ENCODE data around the gene UPK1A. TPM values are rescaled to one million over a fixed set of nuclear protein-coding genes. Genes with fewer than 3 reads are reported as not detected.

UPK1A gene
- total RNA-seq, 1 experiment from 2014 or later, result not detected

GRCh38 chr19:35704218-35704617 lies 37.9 kb downstream of the UPK1A start, which contains the start of gene ZBTB32:
ZBTB32 (plus strand) TSS chr19:35704558; CDS start chr19:35714627, 10,069 bp downstream.
- Histone ChIP-seq H3K27ac (ENCODE audit: low read depth, low read length, poor library complexity, severe bottlenecking) (no peak within 1 kb of the TSS), H3K4me3 (ENCODE audit: low read depth, low read length, poor library complexity, severe bottlenecking) (no peak within 1 kb of the TSS), H3K9me3 (ENCODE audit: low read depth, low read length, poor library complexity, severe bottlenecking) (no peaks in the 10 kb centered on the region), H3K4me1 (ENCODE audit: insufficient read depth, low read length, poor library complexity, severe bottlenecking) (no peaks in the 10 kb centered on the region), H3K36me3 (ENCODE audit: insufficient read depth, low read length, poor library complexity, severe bottlenecking) (no peaks in the 10 kb centered on the region), H3K27me3 (replicated peaks; ENCODE audit: insufficient read depth, low read depth, low read length, poor library complexity) (peaks cover 12% of the 10 kb centered on the region)
- no TSS peak for BruUV-seq (replicated peaks)
- POLR2A ChIA-PET (ENCODE audit: low non-redundant PET), result no interaction called here
- no peak for TF ChIP-seq EZH2 (IDR thresholded peaks at IDR 0.05; ENCODE audit: borderline replicate concordance, low read depth, low read length, poor library complexity, severe bottlenecking)
- TF ChIP-seq CTCF (conservative IDR thresholded peaks at IDR 0.05; ENCODE audit: low read depth, low read length), result no peak
- peak; percentile 76 for DNase-seq (ENCODE audit: low spot score)
- CTCF ChIA-PET, result no interaction called here
- intact Hi-C loops (cut with micrococcal nuclease; ENCODE audit: unreplicated experiment), result no loop called here

GRCh38 chr19:35708391-35708790 lies 42.1 kb downstream of the UPK1A start:
- no peak overlapping the region for H3K4me3 ChIP-seq (ENCODE audit: low read depth, low read length, poor library complexity, severe bottlenecking)
- ChIA-PET CTCF (no interaction called here), POLR2A (ENCODE audit: low non-redundant PET) (no interaction called here)
- H3K36me3 ChIP-seq (ENCODE audit: insufficient read depth, low read length, poor library complexity, severe bottlenecking), result no peaks in the 10 kb centered on the region
- no peak overlapping the region for H3K27ac ChIP-seq (ENCODE audit: low read depth, low read length, poor library complexity, severe bottlenecking)
- TF ChIP-seq EZH2 (IDR thresholded peaks at IDR 0.05; ENCODE audit: borderline replicate concordance, low read depth, low read length, poor library complexity, severe bottlenecking) (no peak), CTCF (conservative IDR thresholded peaks at IDR 0.05; ENCODE audit: low read depth, low read length) (no peak)
- intact Hi-C loops (cut with micrococcal nuclease; ENCODE audit: unreplicated experiment), result no loop called here
- no peaks in the 10 kb centered on the region for H3K9me3 ChIP-seq (ENCODE audit: low read depth, low read length, poor library complexity, severe bottlenecking)
- H3K4me1 ChIP-seq (ENCODE audit: insufficient read depth, low read length, poor library complexity, severe bottlenecking), result no peaks in the 10 kb centered on the region
- BruUV-seq (replicated peaks), result no TSS peak
- DNase-seq (ENCODE audit: low spot score), result no peak
- peaks cover 14% of the 10 kb centered on the region for H3K27me3 ChIP-seq (replicated peaks; ENCODE audit: insufficient read depth, low read depth, low read length, poor library complexity)

DNA sequence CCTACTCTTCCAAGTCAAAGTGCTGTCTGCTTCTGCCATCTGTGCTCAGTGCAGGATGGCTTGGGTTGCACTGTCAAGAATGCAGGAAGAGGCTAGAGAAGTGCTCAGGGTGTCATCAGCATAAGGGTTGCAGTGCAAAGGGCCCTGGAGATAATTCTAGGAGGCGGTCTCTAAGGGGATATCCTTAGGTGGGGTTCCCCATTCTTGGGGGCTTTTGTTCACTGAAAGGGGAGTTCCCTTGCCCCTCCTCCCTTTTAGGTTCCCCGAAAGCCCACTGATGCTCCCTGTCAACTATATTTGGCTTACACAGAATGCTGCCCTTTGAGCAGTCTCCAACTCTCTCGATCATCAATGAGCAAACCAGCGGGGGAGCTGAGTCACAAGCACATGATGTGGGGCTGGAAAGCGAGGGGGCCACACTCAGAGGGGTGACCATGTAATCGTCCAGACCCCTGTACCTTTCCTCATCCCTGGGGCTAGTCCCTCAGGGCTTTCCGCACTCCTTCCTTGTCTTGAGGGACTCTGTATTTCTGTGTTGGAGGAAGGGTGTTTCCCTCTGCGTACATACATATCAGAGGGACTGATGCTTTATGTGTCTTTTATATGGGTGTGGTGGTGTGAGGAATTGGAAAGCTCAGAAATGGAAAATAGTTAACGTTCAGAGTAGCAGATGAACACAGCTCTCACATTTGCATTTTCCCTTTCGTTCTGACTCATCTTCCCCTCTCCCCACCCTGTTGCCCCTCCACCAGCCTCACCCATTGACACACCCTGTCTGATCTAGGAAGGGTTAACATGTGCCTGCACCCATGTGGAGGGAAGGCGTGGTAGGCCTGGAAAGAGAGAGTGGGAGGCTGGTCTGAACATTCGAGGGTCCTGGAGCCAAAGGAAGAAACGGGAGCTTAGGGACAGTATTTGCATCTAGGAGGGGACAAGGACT lies 44.7 kb downstream of the UPK1A start:
- no TSS peak for BruUV-seq (replicated peaks)
- no peak for DNase-seq (ENCODE audit: low spot score)
- no peak overlapping the region for H3K27ac ChIP-seq (ENCODE audit: low read depth, low read length, poor library complexity, severe bottlenecking)
- no peaks in the 10 kb centered on the region for H3K9me3 ChIP-seq (ENCODE audit: low read depth, low read length, poor library complexity, severe bottlenecking)
- H3K4me3 ChIP-seq (ENCODE audit: low read depth, low read length, poor library complexity, severe bottlenecking), result no peak overlapping the region
- CTCF ChIA-PET, result no interaction called here
- intact Hi-C loops (cut with micrococcal nuclease; ENCODE audit: unreplicated experiment), result no loop called here
- H3K27me3 ChIP-seq (replicated peaks; ENCODE audit: insufficient read depth, low read depth, low read length, poor library complexity), result peaks cover 14% of the 10 kb centered on the region
- no peaks in the 10 kb centered on the region for H3K4me1 ChIP-seq (ENCODE audit: insufficient read depth, low read length, poor library complexity, severe bottlenecking)
- POLR2A ChIA-PET (ENCODE audit: low non-redundant PET), result no interaction called here
- no peaks in the 10 kb centered on the region for H3K36me3 ChIP-seq (ENCODE audit: insufficient read depth, low read length, poor library complexity, severe bottlenecking)
- TF ChIP-seq EZH2 (IDR thresholded peaks at IDR 0.05; ENCODE audit: borderline replicate concordance, low read depth, low read length, poor library complexity, severe bottlenecking) (no peak), CTCF (conservative IDR thresholded peaks at IDR 0.05; ENCODE audit: low read depth, low read length) (no peak)
